GM21447 (cell line): Measurements from ENCODE around the gene TOP1.
"Not testable (repeated sequence)": the region's sequence is repeated elsewhere in the genome, so short reads cannot be mapped to it uniquely, and the experiment has no call there.

ENCODE experiments used
- ATAC-seq: cut with Tn5 transposase; IDR thresholded peaks from one replicate; pipeline ENCODE4 v1.9.1; 2021; ENCODE audit not compliant: unreplicated experiment

Gene TOP1

DNA sequence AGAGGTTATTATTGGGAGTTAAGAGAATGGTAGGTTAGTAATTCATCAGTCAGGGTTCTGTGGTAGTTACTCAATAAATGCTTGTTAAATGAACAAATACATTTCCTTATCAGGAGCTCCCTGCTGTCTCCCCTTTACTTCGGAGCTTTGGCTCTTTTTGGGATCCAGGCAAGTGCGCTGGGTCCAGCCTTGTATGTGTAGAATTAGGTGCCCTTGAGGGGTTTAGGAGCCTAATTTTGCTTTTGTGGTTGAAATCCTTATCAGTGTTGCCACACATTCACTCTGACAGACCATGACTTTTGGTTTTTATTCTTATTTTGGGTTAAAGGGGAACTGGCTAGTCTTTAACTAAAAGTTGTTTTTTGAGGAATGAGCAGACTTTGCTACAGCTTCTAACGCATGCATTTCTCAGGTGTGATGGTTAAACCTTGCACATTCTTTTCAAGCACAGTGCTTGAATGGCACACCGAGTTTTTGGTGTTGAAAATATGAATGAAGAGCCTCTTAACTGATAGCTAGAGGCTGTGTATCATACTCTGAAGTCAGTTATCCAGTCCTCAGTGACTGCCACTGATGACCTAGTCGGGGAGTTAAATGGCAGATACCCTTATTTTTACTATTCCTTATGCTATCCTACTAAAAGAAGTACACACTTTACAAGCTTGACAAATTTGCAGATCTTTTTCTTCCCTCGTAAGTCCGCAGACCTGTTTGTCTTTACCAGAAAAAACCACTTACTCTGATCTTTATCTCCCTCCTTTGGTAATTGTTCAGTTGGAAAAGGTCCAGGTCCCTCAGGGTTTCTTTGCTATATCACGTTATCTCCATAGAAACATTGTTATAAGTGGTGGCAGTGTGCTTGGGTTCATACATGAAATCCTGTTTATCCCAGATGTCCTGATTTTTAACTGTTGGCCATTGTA, 58.0 kb downstream of the TOP1 start:
- no peak for ATAC-seq

DNA sequence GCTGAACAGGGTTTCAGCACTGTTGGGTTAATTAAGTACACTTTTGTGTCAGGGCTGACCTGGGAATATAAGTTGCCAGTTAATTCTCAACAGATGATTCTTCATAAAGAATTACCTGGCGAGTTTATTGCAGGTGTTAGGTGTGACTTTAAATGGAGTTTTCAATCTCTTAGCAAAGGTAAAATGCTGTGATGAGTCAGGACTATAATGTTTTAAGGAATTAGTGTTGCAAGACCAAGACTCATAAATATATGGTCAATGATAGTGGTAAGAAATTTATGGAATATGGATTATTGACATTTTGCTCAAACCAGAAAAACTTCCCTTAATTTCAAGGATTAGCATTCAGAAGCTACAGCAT, 58.7 kb downstream of the TOP1 start:
- no peak for ATAC-seq

DNA sequence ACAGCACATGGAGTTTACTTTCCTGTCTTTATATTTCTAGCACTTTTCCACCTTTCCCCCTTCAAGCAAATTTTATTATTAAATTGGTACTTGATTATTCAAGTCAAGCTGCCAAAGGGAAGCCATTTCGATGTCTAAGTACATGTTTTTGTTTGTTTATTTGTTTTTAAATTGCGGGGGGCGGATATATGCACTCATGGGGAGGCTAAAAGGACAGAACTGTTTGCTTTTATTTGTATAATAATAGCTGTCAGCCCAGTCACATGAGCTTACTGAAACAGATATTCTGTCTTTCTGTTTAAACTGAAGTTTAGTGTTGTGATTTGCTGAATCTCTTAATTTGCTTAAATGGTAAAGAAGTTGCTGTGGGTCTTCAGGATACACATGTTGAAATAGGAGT, 59.2 kb downstream of the TOP1 start:
- no peak for ATAC-seq

DNA sequence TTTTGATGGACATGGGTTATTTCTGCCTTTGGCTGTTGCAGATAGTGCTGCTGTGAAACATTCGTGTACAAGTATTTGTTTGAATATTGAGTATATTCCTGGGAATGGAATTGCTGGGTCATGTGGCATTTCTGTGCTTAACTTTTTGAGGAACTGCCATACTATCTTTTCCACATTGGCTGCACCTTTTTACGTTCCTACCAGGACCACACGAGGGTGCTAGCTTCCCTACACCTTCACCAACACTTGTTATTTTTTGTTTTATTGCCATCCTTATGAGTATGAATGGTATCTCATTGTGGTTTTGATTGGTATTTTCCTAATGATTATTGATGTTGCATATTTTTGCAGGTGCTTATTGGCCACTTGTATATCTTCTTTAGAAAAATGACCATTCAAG, 60.9 kb downstream of the TOP1 start:
- ATAC-seq: no peak

DNA sequence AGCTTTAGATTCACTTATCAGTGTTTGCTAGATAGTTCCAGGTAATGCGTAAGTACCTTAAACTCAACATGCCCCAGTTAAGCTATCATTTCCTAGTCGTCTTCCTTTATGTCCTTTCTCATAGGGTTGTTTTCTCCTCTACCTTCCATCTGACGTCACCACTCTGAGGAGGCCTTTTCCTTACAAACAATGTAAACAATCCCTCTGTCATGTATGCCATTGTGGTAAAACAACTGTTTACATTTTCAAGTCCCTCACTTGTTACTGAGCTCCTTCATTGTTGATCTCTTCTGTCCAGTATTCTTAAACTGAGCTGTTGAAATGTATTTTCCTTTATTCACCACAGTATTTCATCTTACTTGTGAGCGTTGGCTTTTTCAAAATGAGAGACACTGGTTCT, 63.3 kb downstream of the TOP1 start:
- ATAC-seq: no peak

DNA sequence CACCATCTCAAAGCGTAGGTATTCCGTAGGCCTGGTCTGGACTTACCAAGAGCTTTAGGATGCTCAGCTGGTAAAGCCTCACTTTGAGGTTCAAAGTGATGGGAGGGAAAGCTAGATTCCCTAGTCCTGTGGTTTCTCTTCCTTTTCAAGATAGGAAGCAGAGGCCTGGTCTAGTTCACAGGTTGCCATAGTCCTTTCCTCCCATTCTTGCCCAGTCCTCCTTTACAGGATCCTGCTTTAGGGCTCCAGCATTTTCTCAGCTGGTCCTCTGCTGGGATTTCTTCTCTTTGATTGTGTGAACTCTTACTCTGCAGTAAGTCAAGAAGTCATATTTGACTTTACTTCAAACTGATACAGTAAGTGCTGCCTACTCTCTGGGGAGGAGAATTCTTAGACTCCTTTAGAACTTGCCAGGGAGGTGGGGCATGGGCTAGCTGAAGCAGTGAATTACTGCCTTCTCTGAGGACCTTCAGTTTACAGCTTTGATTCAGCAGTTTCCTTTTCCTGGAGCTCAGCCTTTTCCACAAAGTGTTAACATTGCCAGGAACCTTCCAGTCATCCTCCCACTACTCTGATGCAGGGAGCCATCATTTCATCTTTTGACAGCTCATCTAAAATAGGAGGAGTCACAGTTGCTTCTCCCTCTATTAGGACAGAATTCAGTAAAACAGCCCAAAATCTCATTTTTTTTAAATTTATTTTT, 65.9 kb downstream of the TOP1 start:
- ATAC-seq: no peak

DNA sequence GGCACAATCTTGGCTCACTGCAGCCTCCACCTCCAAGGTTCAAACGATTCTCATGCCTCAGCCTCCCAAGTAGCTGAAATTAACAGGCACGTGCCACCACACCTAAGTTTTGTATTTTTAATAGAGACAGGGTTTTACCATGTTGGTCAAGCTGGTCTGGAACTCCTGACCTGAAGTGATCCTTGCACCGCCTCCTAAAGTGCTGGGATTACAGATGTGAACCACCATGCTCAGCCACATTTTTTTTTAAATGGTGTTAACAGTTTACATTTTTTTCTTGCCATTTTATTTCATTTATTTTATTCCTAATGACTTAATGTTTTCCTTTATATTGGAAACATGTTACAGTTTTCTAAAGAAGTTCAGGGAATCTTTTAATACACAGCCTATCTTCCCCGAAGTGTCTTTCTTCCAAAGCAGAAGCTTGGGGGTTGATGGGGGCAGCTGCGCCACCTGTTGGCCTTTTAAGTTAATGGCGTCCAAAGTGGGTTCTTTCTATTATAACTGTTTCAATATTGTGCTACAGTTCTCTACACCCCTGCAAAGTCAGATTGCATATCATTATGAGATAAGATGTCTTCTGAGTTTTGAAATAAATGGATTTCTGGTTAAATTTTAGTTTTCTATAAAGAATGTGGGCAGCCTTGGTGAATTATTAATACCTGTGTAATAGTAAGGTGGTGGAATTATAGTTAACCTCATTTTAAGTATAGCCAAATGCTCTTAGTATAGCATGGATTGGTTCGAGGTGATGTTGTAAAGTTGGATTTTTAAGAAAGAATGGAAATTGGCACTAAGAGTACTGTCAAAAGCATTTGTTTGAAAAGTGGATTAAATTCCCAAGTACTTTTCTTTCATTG, 66.7 kb downstream of the TOP1 start:
- no peak for ATAC-seq

DNA sequence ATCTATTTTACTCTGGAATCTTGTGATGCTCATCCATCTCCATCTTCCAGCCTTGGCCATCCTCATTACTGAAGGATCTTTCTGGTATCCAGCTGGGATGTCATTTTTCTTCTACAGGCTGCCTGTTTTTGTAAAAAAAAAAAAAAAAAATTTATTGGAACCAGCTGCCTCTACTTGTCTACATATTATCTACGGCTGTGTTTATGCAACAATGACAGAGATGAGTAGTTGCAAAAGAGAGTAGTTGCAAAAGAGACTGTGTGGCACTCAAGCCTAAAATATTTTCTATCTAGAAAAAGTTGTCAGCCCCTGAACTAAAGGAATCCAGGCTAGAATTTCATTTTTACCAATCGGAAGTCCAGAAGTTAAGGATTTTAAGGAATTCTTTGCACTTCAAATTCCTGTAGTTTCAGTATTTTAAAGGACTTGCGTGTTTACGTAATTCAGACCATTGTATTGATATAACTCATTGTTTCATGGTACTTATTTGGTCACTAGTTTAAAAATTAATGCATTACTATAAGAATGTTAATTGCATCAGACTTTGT, 70.2 kb downstream of the TOP1 start:
- no peak for ATAC-seq

DNA sequence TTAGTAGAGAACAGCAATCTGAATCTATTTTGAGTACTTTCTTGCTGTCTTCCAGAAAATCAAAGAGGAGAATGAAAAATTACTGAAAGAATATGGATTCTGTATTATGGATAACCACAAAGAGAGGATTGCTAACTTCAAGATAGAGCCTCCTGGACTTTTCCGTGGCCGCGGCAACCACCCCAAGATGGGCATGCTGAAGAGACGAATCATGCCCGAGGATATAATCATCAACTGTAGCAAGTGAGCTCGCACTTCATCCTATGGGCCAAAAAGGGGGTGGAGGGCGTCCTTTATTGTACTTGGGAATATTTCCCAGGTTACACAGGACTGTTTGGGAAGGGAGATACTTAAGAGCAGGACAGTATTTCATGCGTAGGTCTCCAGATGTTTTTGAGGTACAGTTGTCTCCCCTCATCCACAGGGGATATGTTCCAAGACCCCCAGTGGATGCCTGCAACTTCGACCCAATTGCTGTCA, 71.4 kb downstream of the TOP1 start:
- ATAC-seq: no peak

DNA sequence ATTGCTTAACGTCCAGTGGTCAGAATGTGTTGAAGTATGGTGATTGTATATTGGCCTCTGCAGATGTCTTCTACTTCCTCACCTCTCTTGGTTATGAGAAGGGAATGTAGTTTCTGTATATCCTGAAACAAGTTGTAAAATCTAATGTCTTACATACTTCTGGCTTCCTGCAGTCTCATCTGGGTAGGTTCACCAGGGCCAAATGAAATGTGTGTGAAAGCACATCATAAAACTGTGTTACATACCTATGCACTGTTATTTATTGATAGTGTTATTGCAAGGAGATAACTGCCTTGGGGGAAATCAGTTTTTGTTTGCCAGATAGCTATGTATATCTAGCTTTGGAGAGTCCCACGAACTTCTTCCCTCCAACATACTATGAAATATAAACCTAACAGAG, 73.0 kb downstream of the TOP1 start:
- no peak for ATAC-seq

DNA sequence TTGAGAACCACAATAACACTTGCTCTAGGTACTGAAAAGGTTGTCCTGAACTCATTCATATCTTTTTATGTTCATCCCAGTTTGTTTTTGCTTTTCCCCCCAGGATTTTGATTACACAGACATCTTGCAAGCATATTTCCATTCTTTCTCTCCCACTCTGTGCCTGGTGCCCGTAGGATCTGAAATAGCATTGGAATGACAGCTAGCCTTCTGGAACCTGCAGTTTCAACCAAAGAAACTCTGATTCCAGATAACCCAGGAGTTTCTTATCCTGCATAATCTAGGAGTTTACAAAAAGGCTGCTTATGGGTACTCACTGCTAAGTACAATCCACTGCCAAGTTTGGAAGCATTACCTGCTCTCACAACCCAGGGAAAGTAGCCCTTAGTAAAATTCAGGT, 79.9 kb downstream of the TOP1 start:
- no peak for ATAC-seq

DNA sequence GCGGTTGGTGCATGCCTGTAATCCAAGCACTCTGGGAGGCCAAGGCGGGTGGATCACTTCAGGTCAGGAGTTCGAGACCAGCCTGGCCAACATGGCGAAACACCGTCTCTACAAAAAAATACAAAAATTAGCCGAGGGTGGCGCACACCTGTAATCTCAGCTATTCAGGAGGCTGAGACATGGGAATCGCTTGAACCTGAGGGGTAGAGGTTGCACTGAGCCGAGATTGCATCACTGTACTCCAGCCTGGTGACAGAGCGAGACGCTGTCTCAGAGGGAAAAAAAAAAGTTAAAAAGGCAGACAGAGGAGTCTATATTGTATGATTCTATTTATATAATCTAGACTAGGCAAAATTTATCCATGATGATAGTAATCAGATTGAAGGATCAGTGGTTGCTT, 81.4 kb downstream of the TOP1 start:
- no peak for ATAC-seq

DNA sequence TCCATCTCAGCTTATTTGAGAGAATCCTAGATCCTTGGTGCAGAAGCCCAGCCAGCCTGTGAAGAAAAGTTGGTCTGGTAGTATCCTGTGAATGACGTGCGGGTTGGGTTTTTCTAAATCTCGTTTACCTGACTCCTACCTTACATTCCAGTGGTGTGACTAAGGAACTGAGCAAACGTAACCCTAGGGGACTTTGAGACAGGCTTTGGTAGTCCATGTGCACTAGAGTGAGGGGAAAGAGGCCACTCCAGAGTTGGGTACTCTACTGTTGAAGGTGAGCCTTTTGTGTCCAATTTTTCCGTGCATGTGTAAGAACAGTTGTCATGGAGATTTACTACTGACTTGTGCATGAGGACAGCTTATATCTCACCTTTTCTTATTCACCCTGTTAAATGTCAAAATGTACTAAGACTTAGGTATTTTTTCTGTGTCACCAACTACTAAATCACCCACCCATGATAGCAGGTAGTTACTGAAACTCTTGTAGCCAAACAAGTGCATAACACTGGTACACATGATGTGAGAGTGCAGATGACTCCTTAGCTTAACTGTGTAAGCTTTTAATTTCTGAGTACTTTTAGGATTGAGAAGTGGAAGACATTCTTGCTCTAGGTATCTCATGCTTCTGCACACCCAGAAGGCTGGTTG, 82.4 kb downstream of the TOP1 start:
- ATAC-seq: no peak

DNA sequence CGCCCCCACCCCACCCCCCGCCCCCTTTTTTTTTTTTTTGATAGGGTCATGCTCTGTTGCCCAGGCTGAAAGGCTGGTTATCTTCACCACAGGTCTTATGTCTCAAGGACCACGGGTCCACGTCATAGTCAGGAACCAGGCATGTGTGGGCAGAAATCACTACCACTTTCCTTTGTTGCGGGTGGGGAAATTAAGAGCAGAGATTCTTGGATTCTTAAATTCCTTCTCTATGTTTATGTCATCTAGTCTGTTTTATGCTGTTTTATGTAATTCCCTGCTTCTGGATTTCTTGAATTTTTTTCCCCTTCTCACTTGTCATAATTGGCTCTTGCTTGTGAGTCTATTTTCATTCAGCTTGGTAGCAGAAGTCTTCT, 82.9 kb downstream of the TOP1 start:
- no peak for ATAC-seq

DNA sequence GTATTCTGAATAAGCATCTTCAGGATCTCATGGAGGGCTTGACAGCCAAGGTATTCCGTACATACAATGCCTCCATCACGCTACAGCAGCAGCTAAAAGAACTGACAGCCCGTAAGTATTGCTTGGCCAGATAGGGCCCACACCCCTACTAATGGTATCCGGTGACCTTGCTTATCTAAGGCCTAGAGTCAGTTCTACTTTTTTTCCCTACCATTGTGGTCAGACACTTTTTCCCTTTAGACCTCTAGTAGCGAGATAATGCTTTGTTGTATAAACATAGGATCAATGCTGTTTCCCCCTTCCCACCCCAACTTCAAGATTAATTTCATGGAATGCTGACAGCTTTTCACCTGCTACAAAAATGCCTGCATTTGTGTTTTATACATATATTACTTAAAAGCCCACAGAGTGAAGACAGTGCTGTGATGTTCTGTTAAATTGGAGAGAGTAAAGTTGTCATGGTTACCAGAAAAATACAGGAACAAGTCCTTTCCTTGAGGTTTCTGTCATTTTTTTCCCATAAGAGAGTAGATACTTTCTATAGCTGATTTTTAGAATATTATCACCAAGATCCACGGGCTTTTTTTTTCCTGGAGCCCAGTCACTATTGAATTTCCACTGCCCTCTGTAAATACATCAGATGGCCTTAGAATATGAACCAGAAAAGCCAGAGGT, 87.8 kb downstream of the TOP1 start:
- ATAC-seq: no peak

DNA sequence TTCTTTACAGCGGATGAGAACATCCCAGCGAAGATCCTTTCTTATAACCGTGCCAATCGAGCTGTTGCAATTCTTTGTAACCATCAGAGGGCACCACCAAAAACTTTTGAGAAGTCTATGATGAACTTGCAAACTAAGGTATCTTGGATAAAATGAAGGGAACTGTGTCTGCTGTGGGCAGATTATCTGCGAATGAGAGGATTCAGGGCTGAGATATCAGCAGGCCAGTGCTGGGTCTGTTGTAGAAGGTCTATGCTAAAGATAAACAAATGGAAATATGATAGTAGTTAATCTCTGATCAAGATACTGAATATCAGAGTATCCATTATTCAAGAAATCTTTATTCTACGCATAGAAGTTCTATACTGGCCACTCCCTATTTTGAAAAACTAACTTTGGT, 89.5 kb downstream of the TOP1 start:
- ATAC-seq: not testable (repeated sequence)

DNA sequence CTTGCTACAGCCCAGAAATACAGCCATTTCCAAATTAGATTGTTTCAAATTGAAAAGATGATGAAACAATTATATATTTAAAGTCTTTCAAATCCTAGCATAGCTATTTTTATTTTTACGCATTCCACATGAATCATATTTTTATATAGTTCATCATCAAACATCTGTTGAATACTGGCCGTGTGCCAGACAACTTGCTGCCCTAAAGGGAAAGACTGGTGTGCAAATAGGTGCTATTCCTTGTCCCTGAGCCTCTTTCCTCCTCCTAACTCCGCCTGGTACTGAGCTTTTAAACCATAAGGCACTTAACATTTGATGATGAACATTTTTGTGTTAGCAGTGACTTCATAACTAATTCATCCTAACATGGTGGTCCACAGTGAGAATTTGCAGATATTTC, 90.0 kb downstream of the TOP1 start:
- no peak for ATAC-seq

DNA sequence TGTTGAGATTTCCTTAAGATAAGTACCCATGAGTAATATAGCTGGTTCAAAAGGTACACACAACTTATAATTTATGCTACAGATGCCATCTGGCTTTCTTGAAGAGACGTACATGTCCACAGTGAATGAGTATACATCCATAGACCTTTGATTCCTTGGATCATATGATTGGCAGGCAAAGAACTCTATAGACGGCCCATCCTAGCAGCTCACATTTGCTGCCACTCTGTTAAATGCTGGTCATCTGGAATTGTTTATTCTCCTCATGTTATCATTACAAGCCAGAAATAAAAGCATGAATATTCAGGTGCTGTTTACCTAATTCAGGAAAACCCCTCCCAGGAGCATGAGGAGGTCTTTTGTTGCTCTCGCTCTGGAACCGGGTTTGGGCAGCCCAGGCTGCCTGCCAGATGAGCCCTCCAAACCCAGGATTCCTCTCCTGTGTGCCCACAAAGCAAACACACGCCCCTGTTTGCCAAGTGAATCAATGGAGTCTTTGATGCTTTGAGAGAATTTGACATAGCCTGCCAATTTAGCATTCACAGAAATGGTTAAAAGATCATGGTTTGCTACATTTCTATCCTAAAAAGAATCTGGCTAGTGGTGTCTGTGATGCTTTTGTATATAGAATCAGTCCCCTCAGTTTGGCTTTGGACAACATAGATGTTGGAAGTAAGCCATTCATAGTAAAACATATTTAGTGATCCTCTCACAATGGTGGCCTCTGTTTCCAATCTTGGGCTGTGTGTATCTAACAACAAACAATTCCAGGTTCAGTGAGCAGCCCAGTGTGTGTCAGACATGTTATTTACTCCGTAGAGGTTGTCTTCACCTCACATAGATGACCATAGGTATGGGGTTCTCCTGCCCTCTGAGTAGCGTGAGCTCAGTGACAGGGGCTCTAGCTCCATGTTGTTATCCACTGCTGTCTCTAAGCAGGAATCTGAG, 91.3 kb downstream of the TOP1 start:
- ATAC-seq: no peak

DNA sequence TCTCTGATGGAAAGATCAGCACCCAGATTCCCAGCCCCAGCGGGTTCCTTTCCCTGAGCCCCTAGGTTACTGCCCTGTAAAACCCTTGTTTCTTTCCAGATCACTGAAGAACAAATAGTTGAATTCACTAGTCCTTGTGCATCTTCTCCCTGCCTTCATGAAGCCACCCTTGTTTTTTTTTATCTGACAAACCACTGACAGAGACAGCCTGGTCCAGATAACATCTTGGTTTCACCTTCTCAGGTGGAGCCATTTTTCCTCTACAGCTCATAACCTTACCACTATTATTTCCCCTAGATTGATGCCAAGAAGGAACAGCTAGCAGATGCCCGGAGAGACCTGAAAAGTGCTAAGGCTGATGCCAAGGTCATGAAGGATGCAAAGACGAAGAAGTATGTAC, 92.8 kb downstream of the TOP1 start:
- no peak for ATAC-seq
